A673 (cell line): Measurements from ENCODE around the gene SLC12A3. TPM values are rescaled to one million over a fixed set of nuclear protein-coding genes. Genes with fewer than 3 reads are reported as not detected.

Source experiments
- BruUV-seq: library from RNA; stranded (reverse); fragments of 400-500 nt; replicated peaks from 2 replicates; lab custom pipeline; 2021; lab: Mats Ljungman, UMichigan
- CTCF ChIA-PET: fragments of 300-600 bp; sonication (Branson Sonifier 250); formaldehyde crosslinking; loops from one replicate; lab custom pipeline; 2022; ENCODE audit warnings: antibody characterized with exemption; lab: Charles Lee
- POLR2A ChIA-PET: fragments of 300-600 bp; sonication (Branson Sonifier 250); formaldehyde crosslinking; loops from one replicate; lab custom pipeline; 2022; ENCODE audit warnings: antibody characterized with exemption; ENCODE audit not compliant: low non-redundant PET; lab: Charles Lee
- DNase-seq: peaks from one replicate; pipeline ENCODE4 v3.0.0-alpha.2; 2015; ENCODE audit warnings: low spot score
- H3K27ac ChIP-seq: fragments of 200-600 bp; sonication (generic); 2 replicates; pipeline ENCODE4 v1.5.1; 2016; ENCODE audit warnings: mixed run types, low read depth, mild to moderate bottlenecking, mixed read lengths, antibody characterized with exemption, low read length; ENCODE audit not compliant: poor library complexity, severe bottlenecking
- H3K27me3 ChIP-seq: fragments of 200-600 bp; sonication (generic); replicated peaks from 2 replicates; pipeline ENCODE4 v1.6.1; 2017; ENCODE audit warnings: mixed run types, low read depth, mild to moderate bottlenecking, mixed read lengths, antibody characterized with exemption, low read length; ENCODE audit not compliant: insufficient read depth, poor library complexity
- H3K36me3 ChIP-seq: fragments of 200-600 bp; sonication (generic); 2 replicates; pipeline ENCODE4 v1.6.1; 2016; ENCODE audit warnings: mixed run types, mild to moderate bottlenecking, mixed read lengths, antibody characterized with exemption, low read length; ENCODE audit not compliant: insufficient read depth, poor library complexity, severe bottlenecking
- H3K4me1 ChIP-seq: fragments of 200-600 bp; sonication (generic); 2 replicates; pipeline ENCODE4 v1.6.1; 2017; ENCODE audit warnings: mixed run types, mild to moderate bottlenecking, mixed read lengths, antibody characterized with exemption, low read length; ENCODE audit not compliant: insufficient read depth, poor library complexity, severe bottlenecking
- H3K4me3 ChIP-seq: fragments of 200-600 bp; sonication (generic); 2 replicates; pipeline ENCODE4 v1.5.1; 2016; ENCODE audit warnings: low read depth, mixed run types, mild to moderate bottlenecking, mixed read lengths, low read length; ENCODE audit not compliant: poor library complexity, severe bottlenecking
- H3K9me3 ChIP-seq: fragments of 200-600 bp; sonication (generic); 2 replicates; pipeline ENCODE4 v1.6.1; 2016; ENCODE audit warnings: mixed run types, low read depth, mild to moderate bottlenecking, mixed read lengths, antibody characterized with exemption, low read length; ENCODE audit not compliant: poor library complexity, severe bottlenecking
- CTCF ChIP-seq: fragments of 300-800, 200-600 bp; sonication (generic); conservative IDR thresholded peaks from 2 replicates; pipeline ENCODE4 v1.5.1; 2017; ENCODE audit warnings: low read depth, mild to moderate bottlenecking, antibody characterized with exemption, low read length, moderate library complexity, mixed read lengths
- EZH2 ChIP-seq: fragments of 200-600 bp; sonication (generic); IDR thresholded peaks from 2 replicates; pipeline ENCODE4 v1.6.1; 2017; ENCODE audit warnings: borderline replicate concordance, low read depth, mild to moderate bottlenecking, mixed read lengths, antibody characterized with exemption, low read length; ENCODE audit not compliant: poor library complexity, severe bottlenecking
- intact Hi-C: fragments of 100-400 bp; cut with micrococcal nuclease; formaldehyde crosslinking; loops from one replicate; pipeline ENCODE4 v1.10.0; 2022; ENCODE audit not compliant: unreplicated experiment
- total RNA-seq: library from RNA; stranded (reverse); gene quantifications from 2 replicates; pipeline ENCODE4 v1.2.3, GENCODE V29; 2021

The SLC12A3 gene
- total RNA-seq, 1 experiment from 2014 or later = not detected

GRCh38 chr16:56871172-56871593 is 6.2 kb downstream of the SLC12A3 start:
- DNase-seq = no peak
- no peak overlapping the region for H3K27ac ChIP-seq
- H3K27me3 ChIP-seq = no peaks in the 10 kb centered on the region
- POLR2A ChIA-PET = no interaction called here
- TF ChIP-seq CTCF = no peak
- TF ChIP-seq EZH2 = no peak
- H3K9me3 ChIP-seq = no peaks in the 10 kb centered on the region
- CTCF ChIA-PET = no interaction called here
- no peaks in the 10 kb centered on the region for H3K36me3 ChIP-seq
- intact Hi-C loops = no loop called here
- H3K4me3 ChIP-seq = no peak overlapping the region
- H3K4me1 ChIP-seq = no peaks in the 10 kb centered on the region
- no TSS peak for BruUV-seq

- no peak for TF ChIP-seq CTCF
- no peak for TF ChIP-seq EZH2
- BruUV-seq = no TSS peak
- ChIA-PET CTCF (no interaction called here), POLR2A (no interaction called here)
- no peak overlapping the region for H3K27ac ChIP-seq
- no peaks in the 10 kb centered on the region for H3K4me1 ChIP-seq
- no peaks in the 10 kb centered on the region for H3K27me3 ChIP-seq
- no peaks in the 10 kb centered on the region for H3K9me3 ChIP-seq
- intact Hi-C loops = no loop called here
- no peaks in the 10 kb centered on the region for H3K36me3 ChIP-seq
- no peak for DNase-seq
- no peak overlapping the region for H3K4me3 ChIP-seq
These were observed 7.9 kb downstream of the SLC12A3 start for GRCh38 chr16:56872863-56873391.

DNA sequence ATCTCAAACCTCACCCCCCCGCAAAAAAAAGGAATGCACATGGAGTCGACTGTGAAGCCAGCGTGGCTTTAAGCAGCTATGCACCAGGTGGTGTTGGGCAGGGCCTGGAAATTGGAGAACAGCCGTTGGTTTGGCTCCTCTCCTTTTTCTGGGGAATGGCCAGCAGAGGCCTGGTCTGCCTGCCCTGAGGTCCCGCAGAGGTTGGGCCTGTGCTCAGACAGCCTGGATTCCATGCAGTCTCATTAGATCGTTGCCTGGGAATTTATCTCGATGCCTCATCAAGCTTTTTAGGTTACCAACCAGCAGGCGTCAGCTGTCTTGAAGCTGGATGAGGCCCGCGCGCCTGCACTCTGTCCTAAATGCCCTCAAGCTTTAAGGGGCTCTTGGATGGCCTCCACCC is 9.8 kb downstream of the SLC12A3 start:
- POLR2A ChIA-PET = no interaction called here
- CTCF ChIA-PET = no interaction called here
- intact Hi-C loops = no loop called here
- H3K27me3 ChIP-seq = no peaks in the 10 kb centered on the region
- H3K4me1 ChIP-seq = no peaks in the 10 kb centered on the region
- no peak for DNase-seq
- H3K4me3 ChIP-seq = no peak overlapping the region
- TF ChIP-seq CTCF = no peak
- H3K9me3 ChIP-seq = no peaks in the 10 kb centered on the region
- H3K27ac ChIP-seq = no peak overlapping the region
- H3K36me3 ChIP-seq = no peaks in the 10 kb centered on the region
- no TSS peak for BruUV-seq
